22Rv1 (cell line): Measurements from ENCODE around the gene DSEL.

Experiments used
- H3K27ac ChIP-seq: fragments of 450-650 bp; 2 replicates; pipeline ENCODE4 v1.5.1; 2017
- ZFX ChIP-seq: fragments of 450-650 bp; IDR thresholded peaks from 2 replicates; pipeline ENCODE4 v1.6.1; 2017; ENCODE audit warnings: antibody characterized with exemption, borderline replicate concordance
- TF ChIP-seq, protein P1 (sequence below): fragments of 450-650 bp; IDR thresholded peaks from 2 replicates; pipeline ENCODE4 v1.5.1; 2017; ENCODE audit warnings: mild to moderate bottlenecking

Gene DSEL

DNA sequence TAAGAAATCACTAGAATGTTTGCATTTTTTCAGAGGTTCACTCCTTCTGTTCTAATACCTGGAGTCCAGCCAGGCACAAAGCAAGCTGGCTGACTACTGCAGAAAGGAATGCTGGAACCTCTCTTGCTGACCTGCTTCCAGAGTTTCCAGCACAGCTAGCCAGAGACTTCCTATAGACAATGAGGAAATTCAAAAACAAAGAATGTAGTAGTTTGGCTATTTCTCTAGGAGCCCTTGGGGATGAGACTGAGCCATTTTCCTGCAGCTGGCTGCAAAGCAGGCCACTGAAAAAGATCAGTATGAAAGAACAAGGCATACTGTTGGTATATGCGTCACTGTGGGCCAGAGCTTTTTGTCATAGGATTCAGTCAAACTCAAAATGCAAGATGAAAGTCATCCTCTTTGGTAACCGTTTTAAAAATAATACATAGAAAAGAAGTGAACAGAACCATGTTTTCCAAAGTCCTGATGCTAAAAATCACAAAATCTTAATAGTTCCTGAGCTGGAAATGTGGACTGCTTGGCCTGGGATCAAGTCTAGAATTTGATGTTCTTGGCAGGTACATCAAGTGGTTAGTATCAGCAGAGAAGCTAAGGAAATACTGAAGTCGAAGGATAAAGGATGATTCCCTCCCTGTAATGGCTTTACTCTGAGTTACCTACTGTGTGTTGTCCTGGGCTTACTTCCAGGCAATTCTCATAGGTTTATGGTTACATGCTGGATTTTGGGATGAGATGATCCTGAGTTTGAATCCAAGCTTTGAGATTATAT lies 9.0 kb upstream of the DSEL start:
- H3K27ac ChIP-seq: no peak overlapping the region
- TF ChIP-seq, protein P1, sequence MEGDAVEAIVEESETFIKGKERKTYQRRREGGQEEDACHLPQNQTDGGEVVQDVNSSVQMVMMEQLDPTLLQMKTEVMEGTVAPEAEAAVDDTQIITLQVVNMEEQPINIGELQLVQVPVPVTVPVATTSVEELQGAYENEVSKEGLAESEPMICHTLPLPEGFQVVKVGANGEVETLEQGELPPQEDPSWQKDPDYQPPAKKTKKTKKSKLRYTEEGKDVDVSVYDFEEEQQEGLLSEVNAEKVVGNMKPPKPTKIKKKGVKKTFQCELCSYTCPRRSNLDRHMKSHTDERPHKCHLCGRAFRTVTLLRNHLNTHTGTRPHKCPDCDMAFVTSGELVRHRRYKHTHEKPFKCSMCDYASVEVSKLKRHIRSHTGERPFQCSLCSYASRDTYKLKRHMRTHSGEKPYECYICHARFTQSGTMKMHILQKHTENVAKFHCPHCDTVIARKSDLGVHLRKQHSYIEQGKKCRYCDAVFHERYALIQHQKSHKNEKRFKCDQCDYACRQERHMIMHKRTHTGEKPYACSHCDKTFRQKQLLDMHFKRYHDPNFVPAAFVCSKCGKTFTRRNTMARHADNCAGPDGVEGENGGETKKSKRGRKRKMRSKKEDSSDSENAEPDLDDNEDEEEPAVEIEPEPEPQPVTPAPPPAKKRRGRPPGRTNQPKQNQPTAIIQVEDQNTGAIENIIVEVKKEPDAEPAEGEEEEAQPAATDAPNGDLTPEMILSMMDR: no peak
- TF ChIP-seq ZFX: no peak

DNA sequence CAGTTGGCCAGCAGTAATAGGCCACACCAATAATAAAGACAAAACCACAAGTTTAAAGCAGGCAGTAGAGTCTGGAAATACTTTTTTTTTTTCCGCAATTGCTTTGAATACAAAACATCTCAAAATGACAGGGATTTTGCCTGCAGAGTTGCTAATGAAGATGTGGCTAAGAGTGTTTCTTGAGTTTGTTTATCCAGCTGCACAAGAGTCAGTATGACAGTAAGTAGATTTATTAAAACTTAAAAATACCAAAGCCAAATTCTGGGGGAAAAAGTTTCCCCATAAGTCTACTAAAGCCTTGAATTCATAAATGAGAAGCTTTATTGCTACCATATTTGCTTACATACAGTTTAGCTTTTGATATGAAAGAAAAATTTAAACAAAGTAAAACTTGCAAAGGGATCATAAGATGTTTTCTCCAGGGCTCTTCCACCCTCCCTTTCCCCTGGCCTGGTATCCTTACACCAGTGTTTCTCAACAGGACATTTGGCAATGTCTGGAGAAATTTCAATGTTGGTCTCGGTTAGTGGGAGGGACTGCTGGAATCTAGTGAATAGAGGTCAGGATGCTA lies 3.9 kb upstream of the DSEL start:
- no peak overlapping the region for H3K27ac ChIP-seq

DNA sequence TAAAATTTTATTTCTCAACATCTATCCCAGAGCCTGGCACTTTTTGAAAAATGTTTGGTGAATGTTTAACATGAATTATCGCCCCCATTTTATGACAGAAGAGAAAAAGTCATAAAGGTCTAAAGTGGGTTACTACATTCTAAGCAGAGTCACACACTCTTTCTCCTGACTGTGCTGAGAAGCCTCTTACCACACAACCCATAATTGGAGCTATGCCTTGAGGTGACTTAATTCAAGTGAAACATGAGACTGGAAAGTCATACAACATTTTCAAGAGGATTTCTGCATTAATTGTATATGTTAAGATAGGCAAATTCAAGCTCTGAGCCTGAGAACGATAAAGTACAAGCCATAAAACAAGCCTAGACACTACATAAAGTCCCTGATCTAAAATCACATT lies 3.1 kb upstream of the DSEL start:
- H3K27ac ChIP-seq: no peak overlapping the region
- TF ChIP-seq ZFX: no peak

More for the DNA sequence above, 3.9 kb upstream of the DSEL start:
- no peak for TF ChIP-seq ZFX
- TF ChIP-seq, protein P1: no peak

DNA sequence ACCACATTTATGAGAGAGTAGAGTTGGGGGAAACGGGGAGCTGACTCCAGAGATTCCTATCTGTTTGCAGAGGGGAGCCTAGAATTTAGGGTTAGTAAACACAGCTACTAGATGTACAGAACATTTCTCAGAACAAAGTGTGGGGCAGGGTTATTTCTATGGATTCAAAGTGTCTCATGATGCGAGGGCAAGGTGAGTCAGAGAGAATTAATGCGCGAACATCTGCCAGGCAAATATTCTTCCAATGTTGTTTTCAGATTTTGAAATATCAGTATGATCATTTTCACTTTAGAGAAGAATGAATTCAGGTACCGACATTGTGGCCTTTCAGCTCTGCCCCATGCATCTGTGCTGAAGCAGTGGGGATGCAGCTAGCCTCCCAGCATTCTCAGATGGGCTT lies 2.0 kb upstream of the DSEL start:
- TF ChIP-seq, protein P1: no peak
- TF ChIP-seq ZFX: no peak
- no peak overlapping the region for H3K27ac ChIP-seq

DNA sequence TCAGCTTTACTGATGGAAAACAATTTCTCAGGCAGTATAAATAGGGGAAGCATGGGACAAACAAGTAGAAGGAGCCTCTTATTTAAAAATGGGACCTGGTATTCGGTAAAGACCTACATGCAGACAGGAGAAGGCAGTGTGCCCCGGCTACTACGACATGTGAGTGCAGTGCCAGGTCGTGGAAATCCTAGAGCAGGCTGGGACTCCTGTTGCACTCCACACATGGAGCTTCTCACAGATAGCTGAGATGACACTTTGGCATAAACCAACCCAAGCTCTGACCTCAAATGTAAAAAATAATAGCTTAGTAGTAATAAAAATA lies 885 bp upstream of the DSEL start:
- TF ChIP-seq ZFX: no peak
- TF ChIP-seq, protein P1: no peak
- H3K27ac ChIP-seq: peak overlapping the region; percentile 81

DNA sequence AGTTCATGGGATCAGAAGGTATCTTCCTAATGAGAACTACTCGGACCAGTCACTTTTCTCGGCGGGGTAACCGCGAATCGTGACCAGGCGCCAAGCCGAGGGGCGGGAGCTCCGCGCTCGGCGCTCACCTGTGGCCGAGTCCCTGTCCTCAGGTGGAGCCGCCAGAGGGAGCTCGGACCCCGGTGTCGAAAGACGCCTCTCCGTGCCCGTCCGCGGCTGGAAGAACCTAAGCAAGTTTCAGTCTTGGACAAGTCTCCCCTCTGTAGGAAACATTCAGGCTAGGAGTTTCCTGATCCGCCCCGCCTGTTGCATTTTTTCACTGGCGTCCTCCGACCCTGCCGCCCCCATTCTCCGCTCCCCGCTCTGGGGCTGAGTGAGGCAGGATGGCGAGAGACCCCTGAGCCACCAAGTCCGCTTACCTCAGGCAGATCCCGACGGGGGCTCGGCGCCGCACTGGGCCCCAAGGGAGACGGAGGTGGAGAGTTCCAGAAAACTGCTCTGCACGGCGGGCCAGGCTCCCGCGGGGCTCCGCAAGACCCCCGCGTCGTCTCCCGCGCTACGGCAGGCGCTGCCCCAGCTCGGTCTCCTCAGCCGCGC lies 480 bp downstream of the DSEL start:
- H3K27ac ChIP-seq: peak overlapping the region; percentile 81
- no peak for TF ChIP-seq ZFX
- TF ChIP-seq, protein P1: peak; percentile 88

DNA sequence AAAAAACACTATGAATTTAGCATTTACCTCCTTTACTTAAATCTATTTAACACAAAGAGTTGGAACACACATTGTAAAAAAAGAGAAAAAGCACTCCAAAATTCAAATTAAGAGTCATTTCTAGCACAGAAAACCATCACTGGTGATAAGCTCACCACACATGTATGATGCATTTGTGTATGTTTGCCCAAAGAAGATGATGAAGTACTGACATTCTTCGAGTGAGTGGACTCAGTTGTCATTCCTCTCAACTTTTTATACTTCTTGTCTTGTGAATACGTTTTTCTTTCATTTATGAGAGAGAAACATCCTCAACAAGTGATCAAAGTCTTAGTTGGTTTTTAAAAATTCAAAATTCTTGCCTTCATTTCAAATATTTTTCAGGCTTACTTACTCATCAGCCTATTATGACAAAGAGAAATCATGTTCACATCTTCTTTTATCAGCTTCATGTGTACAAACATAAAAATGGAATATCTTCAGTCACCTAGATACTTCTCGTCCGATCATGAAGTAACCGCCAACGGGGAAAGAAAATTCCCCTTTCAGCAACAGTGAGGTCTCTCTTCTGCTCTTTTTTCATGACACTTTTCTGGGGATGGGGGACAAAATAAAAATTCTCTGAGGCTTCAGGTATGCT lies 1.5 kb downstream of the DSEL start:
- TF ChIP-seq ZFX: no peak
- TF ChIP-seq, protein P1: no peak
- H3K27ac ChIP-seq: peak overlapping the region; percentile 81
